ENCODE results near the gene KRT31. TPM values are rescaled to one million over a fixed set of nuclear protein-coding genes. Genes with fewer than 3 reads are reported as not detected.
"Not testable (repeated sequence)": the region's sequence is repeated elsewhere in the genome, so short reads cannot be mapped to it uniquely, and the experiment has no call there.

The KRT31 gene
- total RNA-seq, 1 experiment from 2014 or later = not detected

DNA sequence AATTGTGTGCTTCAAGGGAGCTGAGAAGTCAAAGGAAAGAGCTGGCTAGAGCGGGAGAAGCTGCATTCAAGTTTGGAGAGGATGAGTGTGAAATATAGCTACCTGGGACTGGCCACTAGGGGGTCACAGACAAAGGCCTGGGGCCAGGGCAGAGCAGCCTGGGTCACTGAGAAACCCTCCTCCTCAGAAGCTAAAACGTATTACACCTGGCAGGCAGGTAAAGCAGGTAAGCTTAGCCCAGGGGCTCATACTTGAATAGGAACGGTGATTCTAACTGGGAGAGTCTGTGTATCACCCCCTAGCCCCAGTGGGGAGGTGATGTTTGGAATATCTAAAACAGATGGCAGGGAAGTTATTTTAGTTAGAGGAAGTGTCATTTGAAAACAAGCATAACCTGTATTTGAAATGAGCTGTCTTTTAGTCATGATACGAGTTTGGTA is 20.2 kb upstream of the KRT31 start:
- no peak for DNase-seq (ENCODE audit: low spot score)

DNA sequence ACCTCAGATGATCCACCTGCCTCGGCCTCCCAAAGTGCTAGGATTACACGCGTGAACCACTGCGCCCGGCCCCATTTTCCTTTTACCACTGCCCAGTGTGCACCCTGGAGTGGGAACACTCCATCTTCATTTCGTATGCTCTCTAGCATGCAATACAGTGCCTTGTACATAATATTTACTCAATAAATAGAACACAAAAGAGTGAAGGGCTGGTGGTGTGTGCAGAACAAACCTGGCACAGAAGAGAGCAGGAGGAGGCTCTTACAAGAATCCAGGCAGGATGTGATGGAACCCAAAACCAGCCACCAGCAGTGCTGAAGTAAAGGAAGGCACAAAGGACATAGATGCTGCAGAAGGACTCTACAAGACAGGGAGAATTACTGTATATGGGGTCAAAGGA is 19.7 kb upstream of the KRT31 start:
- no peak for DNase-seq (ENCODE audit: low spot score)

GRCh38 chr17:41416479-41416878 is 19.1 kb upstream of the KRT31 start:
- DNase-seq (ENCODE audit: low spot score) = no peak

GRCh38 chr17:41415833-41416335 is 18.5 kb upstream of the KRT31 start:
- no peak for DNase-seq (ENCODE audit: low spot score)

- no peak for DNase-seq (ENCODE audit: low spot score)
Observed at GRCh38 chr17:41415411-41415810, 18.0 kb upstream of the KRT31 start.

DNA sequence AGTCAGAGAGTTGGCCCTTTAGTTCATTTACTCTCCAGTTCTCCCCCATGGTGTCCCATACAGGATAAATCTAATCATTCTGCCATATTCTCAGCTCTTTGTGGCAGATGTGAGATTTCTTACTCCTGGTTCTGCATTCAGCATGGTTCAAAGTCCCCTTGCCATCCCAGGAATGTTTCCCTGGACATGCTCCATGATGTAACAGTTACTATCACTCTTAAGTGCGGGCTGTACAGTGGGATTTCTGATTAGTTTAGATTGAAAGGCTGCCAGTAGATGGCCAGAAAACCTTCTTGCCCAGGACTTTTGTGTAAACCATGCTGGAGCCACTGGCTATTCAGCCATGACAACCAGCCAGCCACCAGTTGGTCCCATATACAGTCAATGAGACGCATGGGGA is 16.6 kb upstream of the KRT31 start:
- DNase-seq (ENCODE audit: low spot score) = no peak

DNA sequence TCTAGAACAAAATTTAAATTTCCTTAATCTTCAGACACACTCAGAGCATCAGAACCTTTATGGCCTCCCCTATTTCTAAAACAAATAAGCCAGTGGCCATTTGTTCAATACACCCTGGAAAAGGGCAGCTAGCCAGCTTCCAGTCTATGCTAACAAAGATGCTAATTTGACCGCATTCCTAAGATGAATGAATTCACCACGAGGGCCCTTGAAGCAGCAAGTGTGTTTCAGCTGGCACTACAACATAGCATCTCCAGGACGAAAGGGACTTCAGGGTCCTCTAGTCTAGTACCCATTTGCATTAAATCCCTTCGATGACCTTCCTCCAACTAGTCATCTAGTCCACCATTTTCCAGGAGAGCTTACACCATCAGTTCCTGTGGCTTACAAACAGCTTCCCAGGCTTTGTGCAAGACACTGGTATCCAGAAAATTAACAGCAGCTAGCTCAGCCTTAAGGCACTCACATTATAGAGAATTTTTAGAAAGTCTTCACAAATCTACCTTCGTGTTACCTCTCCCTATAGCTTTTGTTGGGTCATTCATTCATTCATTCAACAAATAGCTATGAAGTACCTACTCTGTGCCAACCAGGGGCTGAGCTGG is 16.0 kb upstream of the KRT31 start:
- no peak for DNase-seq (ENCODE audit: low spot score)

GRCh38 chr17:41411072-41411840 is 13.8 kb upstream of the KRT31 start:
- DNase-seq (ENCODE audit: low spot score) = no peak

- DNase-seq (ENCODE audit: low spot score) = no peak
Observed at GRCh38 chr17:41407226-41407625, 9.8 kb upstream of the KRT31 start.

DNA sequence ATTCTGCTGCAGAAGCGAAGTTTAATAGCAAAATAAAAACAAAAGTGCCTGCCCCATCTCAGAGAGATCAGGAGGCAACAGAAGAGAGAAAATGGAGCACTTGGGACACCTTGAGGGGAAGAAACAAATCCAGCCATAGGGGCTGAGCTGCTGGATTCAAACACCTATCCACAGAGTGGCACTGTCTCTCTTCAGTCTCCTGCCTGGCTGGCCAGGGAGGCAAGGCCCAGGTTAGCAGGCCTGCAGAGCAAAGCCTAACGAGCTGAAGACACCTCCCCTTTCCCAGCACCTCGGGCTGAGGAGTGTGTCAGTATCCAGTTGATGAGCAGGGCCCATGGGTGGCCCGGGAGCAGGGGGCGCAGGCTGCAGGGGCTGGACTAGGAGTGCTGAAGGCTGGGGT is 8.8 kb upstream of the KRT31 start:
- DNase-seq (ENCODE audit: low spot score) = no peak

- peak; percentile 99 for DNase-seq (ENCODE audit: low spot score)
Observed at GRCh38 chr17:41404024-41404671, 6.7 kb upstream of the KRT31 start.

- DNase-seq (ENCODE audit: low spot score) = peak; percentile 47
Observed at GRCh38 chr17:41403404-41404023, 6.1 kb upstream of the KRT31 start.

DNA sequence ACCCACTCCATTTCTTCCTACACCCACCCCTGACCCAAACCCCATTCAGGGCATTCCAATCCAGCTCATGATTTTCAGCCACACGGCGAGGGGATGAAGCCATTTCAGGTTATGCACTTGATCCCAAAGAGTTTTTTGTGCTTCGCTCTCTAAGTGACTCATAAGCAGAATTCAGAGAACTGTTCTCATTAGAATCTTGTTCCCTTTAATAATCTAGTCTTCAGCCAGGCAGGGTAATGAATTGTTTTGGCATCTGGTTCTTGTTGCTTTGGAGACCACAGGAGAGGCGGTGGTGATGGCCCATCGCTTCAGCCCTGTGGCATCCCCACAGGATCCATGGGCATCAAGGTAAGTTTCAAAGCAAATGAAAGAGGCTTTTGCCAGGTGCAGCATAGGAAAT is 4.8 kb upstream of the KRT31 start:
- DNase-seq (ENCODE audit: low spot score) = peak; percentile 50

GRCh38 chr17:41396340-41396739 is 1.1 kb downstream of the KRT31 start:
- no peak for DNase-seq (ENCODE audit: low spot score)

DNA sequence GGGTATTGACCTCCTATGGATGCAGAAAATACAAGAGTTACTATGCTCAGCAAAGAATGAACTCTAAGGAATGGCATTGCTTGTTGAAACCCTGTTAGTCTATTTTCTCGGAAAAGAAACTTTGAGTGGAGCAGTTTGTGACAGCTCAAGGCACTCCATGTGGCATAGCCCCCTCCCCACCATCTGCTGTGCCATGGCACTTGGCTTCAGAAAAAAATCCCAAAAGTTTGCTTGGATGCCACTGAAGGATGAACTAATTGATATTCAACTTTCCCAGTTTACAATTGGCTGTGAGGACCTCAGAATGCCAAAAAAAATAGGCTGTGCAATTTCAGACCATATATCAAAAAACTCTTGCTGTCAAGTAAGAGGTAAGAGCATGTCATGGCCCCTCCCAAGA is 1.8 kb downstream of the KRT31 start:
- DNase-seq (ENCODE audit: low spot score) = no peak

GRCh38 chr17:41395044-41395443 is 2.4 kb downstream of the KRT31 start:
- DNase-seq (ENCODE audit: low spot score) = not testable (repeated sequence)

- no peak for DNase-seq (ENCODE audit: low spot score)
Observed at GRCh38 chr17:41394254-41394996, 3.0 kb downstream of the KRT31 start.

- no peak for DNase-seq (ENCODE audit: low spot score)
Observed at GRCh38 chr17:41393826-41394225, 3.6 kb downstream of the KRT31 start.

DNA sequence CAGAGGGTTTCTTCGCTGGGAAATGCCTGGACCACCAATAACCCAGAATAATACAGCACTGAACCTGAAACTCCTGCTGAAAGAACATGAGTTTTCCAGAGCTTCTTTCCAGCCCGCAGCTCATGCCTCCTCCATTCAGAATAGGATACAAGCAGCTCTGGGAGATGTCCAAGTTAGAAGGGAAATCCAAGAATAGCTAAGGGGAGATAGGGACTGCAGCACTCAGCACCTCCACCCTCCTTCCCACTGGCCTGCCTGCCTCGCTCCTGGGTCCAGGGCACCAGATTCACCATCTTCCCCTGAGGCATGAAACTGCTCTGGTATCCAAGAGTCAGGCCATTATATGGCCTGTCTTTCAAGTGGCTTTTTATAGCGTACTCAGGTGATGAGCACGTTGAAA is 4.1 kb downstream of the KRT31 start:
- no peak for DNase-seq (ENCODE audit: low spot score)

DNA sequence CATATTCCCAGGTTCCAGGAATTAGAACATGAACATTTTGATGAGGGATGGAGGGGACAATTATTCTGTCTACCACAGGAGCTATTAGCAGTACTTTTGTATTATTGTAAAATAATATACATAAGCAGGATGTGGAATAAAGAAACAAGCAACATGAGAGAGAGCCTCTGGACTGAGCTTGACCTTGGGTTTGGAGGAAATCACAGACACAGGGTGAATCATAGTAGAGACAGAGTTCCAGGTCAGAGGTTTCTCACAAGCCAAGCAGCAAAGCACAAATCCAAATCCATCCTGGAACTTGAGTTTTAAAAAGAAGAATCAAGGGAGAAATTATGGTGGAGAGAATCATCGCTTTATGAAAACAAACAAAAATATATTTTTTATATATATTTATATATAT is 5.1 kb downstream of the KRT31 start:
- no peak for DNase-seq (ENCODE audit: low spot score)

DNA sequence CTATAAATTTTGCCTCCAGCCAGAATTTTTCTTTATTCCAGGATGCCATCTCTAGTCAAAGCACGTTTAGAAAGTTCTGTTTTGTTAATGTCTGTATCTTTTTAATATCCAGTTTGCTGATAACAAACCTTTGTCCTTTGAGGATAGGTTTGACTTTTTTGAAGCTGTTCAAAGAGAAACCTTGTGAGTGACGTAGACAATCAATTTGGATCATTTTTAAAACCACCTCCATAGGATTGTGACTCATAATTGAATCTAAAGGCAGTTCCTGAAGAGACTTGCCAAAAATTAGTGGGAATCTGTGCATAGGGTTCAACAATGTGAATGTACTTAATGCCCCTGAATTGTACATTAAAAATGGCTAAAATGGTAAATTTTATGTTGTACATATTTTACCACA is 5.9 kb downstream of the KRT31 start:
- DNase-seq (ENCODE audit: low spot score) = no peak

All from A172 (cell line).